HepG2 (cell line): ENCODE results near the gene NCLN. TPM values are rescaled to one million over a fixed set of nuclear protein-coding genes. Genes with fewer than 3 reads are reported as not detected.

ENCODE experiments used
- ATAC-seq: fragments of 200-7000 bp; cut with Tn5 transposase; 3 replicates; pipeline ENCODE4 v1.9.1; 2020; ENCODE audit warnings: mild to moderate bottlenecking, moderate library complexity
- BruUV-seq: library from RNA; stranded (reverse); fragments of 400-500 nt; replicated peaks from 2 replicates; lab custom pipeline; 2021; lab: Mats Ljungman, UMichigan
- CTCF ChIA-PET: fragments of 300-600 bp; formaldehyde crosslinking; extraction: SDS; loops from one replicate; lab custom pipeline; 2021; ENCODE audit warnings: low total read pairs, inconsistent platforms, low intra/inter-chr PET ratio; lab: Yijun Ruan, JAX
- POLR2A ChIA-PET: fragments of 350-600 bp; sonication (Branson Sonifier 250); formaldehyde crosslinking; loops from one replicate; lab custom pipeline; 2020; ENCODE audit warnings: antibody characterized with exemption, inconsistent platforms; lab: Yijun Ruan, JAX
- DNase-seq: peaks from one replicate; pipeline ENCODE4 v3.0.0-alpha.2; 2015; ENCODE audit warnings: low spot score
- FAIRE-seq: peaks from 3 replicates; lab custom pipeline; 2011; peaks lifted over from hg19 to GRCh38; lab: Jason Lieb, UNC
- H2AFZ ChIP-seq: one replicate; pipeline ENCODE4 v1.6.1; 2011; ENCODE audit warnings: low read length, inconsistent platforms
- H3K27ac ChIP-seq: fragments of 300-600 bp; 3 replicates; pipeline ENCODE4 v1.8.0; 2011; ENCODE audit warnings: mixed run types, mild to moderate bottlenecking, mixed read lengths, low read length, inconsistent platforms; ENCODE audit not compliant: insufficient read depth; ENCODE audit errors: extremely low read length
- H3K27me3 ChIP-seq, 2 experiments: fragments of 200-600 bp in 1 of 2; 2 replicates in 1 of 2; 3 replicates in 1 of 2; pipeline versions ENCODE4 v1.6.0 to v1.8.0; 2011; ENCODE audit warnings: low read length in 2 of 2, mild to moderate bottlenecking in 2 of 2, moderate library complexity in 2 of 2, inconsistent platforms in 1 of 2; ENCODE audit not compliant: insufficient read depth in 2 of 2, control insufficient read depth in 1 of 2
- H3K36me3 ChIP-seq, 2 experiments: fragments of 200-600 bp in 1 of 2; replicated peaks in 1 of 2; 2 replicates in 1 of 2; 3 replicates in 1 of 2; pipeline versions ENCODE4 v1.5.1 to v1.8.0; 2011; ENCODE audit warnings: low read length in 2 of 2, inconsistent platforms in 1 of 2; ENCODE audit not compliant: insufficient read depth in 2 of 2, control insufficient read depth in 1 of 2
- H3K4me1 ChIP-seq: 2 replicates; pipeline ENCODE4 v1.5.1; 2012; ENCODE audit warnings: low read length, inconsistent platforms; ENCODE audit not compliant: insufficient read depth
- H3K4me2 ChIP-seq: 2 replicates; pipeline ENCODE4 v1.6.0; 2011; ENCODE audit warnings: low read depth, low read length, inconsistent platforms
- H3K4me3 ChIP-seq, 3 experiments: fragments of 200-600 bp in 1 of 3; sonication (generic), shearing (Covaris generic) in 1 of 3; replicated peaks in 1 of 3; 2 replicates each; pipeline ENCODE4 v1.5.1; 2011 to 2016; ENCODE audit warnings: low read length in 3 of 3, inconsistent platforms in 2 of 3, low read depth in 2 of 3, mild to moderate bottlenecking in 2 of 3, control low read depth in 1 of 3, mixed read lengths in 1 of 3; ENCODE audit not compliant: insufficient read depth in 1 of 3
- H3K79me2 ChIP-seq: one replicate; pipeline ENCODE4 v1.6.1; 2011; ENCODE audit warnings: low read length, inconsistent platforms; ENCODE audit not compliant: insufficient read depth
- H3K9ac ChIP-seq: 2 replicates; pipeline ENCODE4 v1.6.0; 2011; ENCODE audit warnings: mild to moderate bottlenecking, low read depth, low read length, inconsistent platforms; ENCODE audit not compliant: insufficient read depth
- H3K9me3 ChIP-seq: 2 replicates; pipeline ENCODE4 v1.5.1; 2012; ENCODE audit warnings: mild to moderate bottlenecking, low read length
- H4K20me1 ChIP-seq: 2 replicates; pipeline ENCODE4 v1.6.0; 2011; ENCODE audit warnings: inconsistent platforms, mild to moderate bottlenecking, low read length, moderate library complexity; ENCODE audit not compliant: insufficient read depth
- ARID2 ChIP-seq: sonication (generic); formaldehyde crosslinking; IDR thresholded peaks from 2 replicates; pipeline ENCODE4 v1.8.1; 2022; ENCODE audit warnings: mild to moderate bottlenecking, missing genetic modification reagents, borderline replicate concordance
- ARID3A ChIP-seq: IDR thresholded peaks from 2 replicates; pipeline ENCODE4 v1.6.1; 2012; ENCODE audit warnings: low read depth, low read length, improper control_type of control experiment
- ATF3 ChIP-seq: sonication (generic); formaldehyde crosslinking; IDR thresholded peaks from 2 replicates; pipeline ENCODE4 v1.4.0; 2020; ENCODE audit warnings: missing genetic modification reagents
- GPBP1L1 ChIP-seq: sonication (generic); formaldehyde crosslinking; IDR thresholded peaks from 2 replicates; pipeline ENCODE4 v1.5.0; 2020; ENCODE audit warnings: mild to moderate bottlenecking, missing genetic modification reagents
- JARID2 ChIP-seq: sonication (generic); formaldehyde crosslinking; IDR thresholded peaks from 2 replicates; pipeline ENCODE4 v1.8.1; 2023; ENCODE audit warnings: missing genetic modification reagents, inconsistent platforms; ENCODE audit not compliant: insufficient replicate concordance
- KAT2B ChIP-seq: fragments of 150-350 bp; IDR thresholded peaks from 2 replicates; pipeline ENCODE4 v1.6.1; 2014; ENCODE audit warnings: low read depth, low read length, borderline replicate concordance
- NCOR1 ChIP-seq: fragments of 200-600 bp; sonication (generic); IDR thresholded peaks from 2 replicates; pipeline ENCODE4 v1.7.0; 2017; ENCODE audit warnings: antibody characterized with exemption, low read length, borderline replicate concordance
- RFXAP ChIP-seq: sonication (generic); formaldehyde crosslinking; IDR thresholded peaks from 2 replicates; pipeline ENCODE4 v1.4.0; 2020; ENCODE audit warnings: missing genetic modification reagents, borderline replicate concordance
- STAG1 ChIP-seq: sonication (generic); formaldehyde crosslinking; IDR thresholded peaks from 2 replicates; pipeline ENCODE4 v1.4.0; 2020; ENCODE audit warnings: missing genetic modification reagents
- TP53 ChIP-seq: sonication (generic); formaldehyde crosslinking; conservative IDR thresholded peaks from 2 replicates; pipeline ENCODE4 v1.4.0; 2020; ENCODE audit warnings: missing genetic modification reagents
- ZBTB21 ChIP-seq: sonication (generic); formaldehyde crosslinking; IDR thresholded peaks from 2 replicates; pipeline ENCODE4 v1.4.0; 2020; ENCODE audit warnings: missing genetic modification reagents
- ZBTB7A ChIP-seq: sonication (generic); formaldehyde crosslinking; IDR thresholded peaks from 2 replicates; pipeline ENCODE4 v1.8.0; 2022; ENCODE audit warnings: mild to moderate bottlenecking, missing genetic modification reagents
- ZEB1 ChIP-seq: IDR thresholded peaks from 2 replicates; pipeline ENCODE4 v1.6.1; 2012; ENCODE audit warnings: mild to moderate bottlenecking, low read depth, inconsistent platforms; ENCODE audit not compliant: insufficient replicate concordance
- ZNF251 ChIP-seq: sonication (generic); formaldehyde crosslinking; IDR thresholded peaks from 2 replicates; pipeline ENCODE4 v1.9.0; 2021; ENCODE audit warnings: mild to moderate bottlenecking, missing genetic modification reagents
- ZNF414 ChIP-seq: sonication (generic); formaldehyde crosslinking; IDR thresholded peaks from 2 replicates; pipeline ENCODE4 v1.5.0; 2020; ENCODE audit warnings: missing genetic modification reagents
- ZNF44 ChIP-seq: sonication (generic); formaldehyde crosslinking; IDR thresholded peaks from 2 replicates; pipeline ENCODE4 v1.5.1; 2020; ENCODE audit warnings: mild to moderate bottlenecking, missing genetic modification reagents
- ZNF510 ChIP-seq: sonication (generic); formaldehyde crosslinking; IDR thresholded peaks from 2 replicates; pipeline ENCODE4 v1.4.0; 2020; ENCODE audit warnings: low read depth, mild to moderate bottlenecking, missing genetic modification reagents
- ZNF749 ChIP-seq: sonication (generic); formaldehyde crosslinking; IDR thresholded peaks from 2 replicates; pipeline ENCODE4 v1.8.0; 2022; ENCODE audit warnings: mild to moderate bottlenecking, missing genetic modification reagents, moderate library complexity, borderline replicate concordance
- WGBS: methylation state at CpG from one replicate; pipeline ENCODE4 v1.1.6; 2017; ENCODE audit warnings: low lambda C conversion rate; 5-methylcytosine and 5-hydroxymethylcytosine counted together
- in situ Hi-C: cut with HindIII; loops from 2 replicates; pipeline ENCODE4 v1.10.0; 2017; ENCODE audit warnings: low pct_unique_long_range_greater_than_20kb; ENCODE audit not compliant: extremely low pct_ligation_motif_present
- intact Hi-C: fragments of 100-400 bp; cut with micrococcal nuclease; formaldehyde crosslinking; loops from one replicate; pipeline ENCODE4 v1.10.0; 2022; ENCODE audit not compliant: unreplicated experiment
- polyA plus RNA-seq, 8 experiments: library from polyadenylated mRNA; depleted of rRNA in 3 of 8; stranded (reverse) in 7 of 8; unstranded in 1 of 8; fragments of >200 nt; fragmentation: Illumina TruSeq in 4 of 8; extraction: Trizol in 4 of 8; gene quantifications; 2 replicates each; pipeline versions ENCODE4 v1.2.1 to v1.2.3, GENCODE V29; 2011 to 2016; ENCODE audit warnings: low read depth in 4 of 8, missing spikeins in 1 of 8, mixed read lengths in 1 of 8; ENCODE audit not compliant: insufficient read depth in 1 of 8
- total RNA-seq, 5 experiments: library from RNA; depleted of rRNA; stranded (reverse); fragments of >200 nt; fragmentation: Illumina TruSeq; extraction: Trizol; gene quantifications; 2 replicates each; pipeline ENCODE4 v1.2.3, GENCODE V29; 2016; ENCODE audit warnings: low read depth in 1 of 5

The NCLN gene
- total and polyA plus RNA-seq, 2 of the 13 experiments (the other 11 are each of a cell fraction or from before 2014, with no cell fraction given): 42.6 to 56.0 TPM

- POLR2A ChIA-PET: no interaction called here
- FAIRE-seq (no peak), DNase-seq (no peak), ATAC-seq (no peak)
- Histone ChIP-seq H4K20me1 (no peaks in the 10 kb centered on the region), H3K4me3 (no peak overlapping the region), H2AFZ (no peak overlapping the region), H3K4me2 (no peak overlapping the region), H3K4me1 (no peaks in the 10 kb centered on the region), H3K27me3 (no peaks in the 10 kb centered on the region), H3K9ac (no peak overlapping the region), H3K79me2 (no peaks in the 10 kb centered on the region), H3K27ac (no peak overlapping the region), H3K9me3 (no peaks in the 10 kb centered on the region), H3K36me3 (peaks cover 3 to 18% of the 10 kb centered on the region in 2 experiments; a peak in 3 of 5 replicates)
- 96% methylated on average over 13 of the region's 14 CpGs for WGBS
- TF ChIP-seq RFXAP (CRISPR knock-in tag): no peak
- no peak for TF ChIP-seq NCOR1
- TF ChIP-seq ZBTB21 (CRISPR knock-in tag): no peak
- no peak for TF ChIP-seq GPBP1L1 (CRISPR knock-in tag)
- TF ChIP-seq ZNF749 (CRISPR knock-in tag): no peak
- no peak for TF ChIP-seq TP53 (CRISPR knock-in tag)
- no peak for TF ChIP-seq ATF3
- no peak for TF ChIP-seq ARID2 (CRISPR knock-in tag)
- no peak for TF ChIP-seq ZNF44 (CRISPR knock-in tag)
- no peak for TF ChIP-seq ZEB1
- no peak for TF ChIP-seq JARID2 (CRISPR knock-in tag)
- TF ChIP-seq ZBTB7A (CRISPR knock-in tag): no peak
- no peak for TF ChIP-seq ARID3A
- TF ChIP-seq ZNF251 (CRISPR knock-in tag): no peak
- TF ChIP-seq ZNF414 (CRISPR knock-in tag): no peak
- TF ChIP-seq STAG1 (CRISPR knock-in tag): no peak
- TF ChIP-seq KAT2B: no peak
- no peak for TF ChIP-seq ZNF510 (CRISPR knock-in tag)
- intact Hi-C loops: no loop called here
- in situ Hi-C loops: no loop called here
- CTCF ChIA-PET: no interaction called here
- no TSS peak for BruUV-seq
These were observed 11.1 kb downstream of the NCLN start for GRCh38 chr19:3196933-3197205.
